ENCODE data around the gene PRSS36. TPM values are rescaled to one million over a fixed set of nuclear protein-coding genes. Genes with fewer than 3 reads are reported as not detected.

PRSS36 gene
- total and polyA plus RNA-seq, 9 of the 15 experiments (the other 6 are each of a cell fraction or from before 2014, with no cell fraction given), result 0.09 to 1.2 (median 0.54) TPM; not detected in 2

DNA sequence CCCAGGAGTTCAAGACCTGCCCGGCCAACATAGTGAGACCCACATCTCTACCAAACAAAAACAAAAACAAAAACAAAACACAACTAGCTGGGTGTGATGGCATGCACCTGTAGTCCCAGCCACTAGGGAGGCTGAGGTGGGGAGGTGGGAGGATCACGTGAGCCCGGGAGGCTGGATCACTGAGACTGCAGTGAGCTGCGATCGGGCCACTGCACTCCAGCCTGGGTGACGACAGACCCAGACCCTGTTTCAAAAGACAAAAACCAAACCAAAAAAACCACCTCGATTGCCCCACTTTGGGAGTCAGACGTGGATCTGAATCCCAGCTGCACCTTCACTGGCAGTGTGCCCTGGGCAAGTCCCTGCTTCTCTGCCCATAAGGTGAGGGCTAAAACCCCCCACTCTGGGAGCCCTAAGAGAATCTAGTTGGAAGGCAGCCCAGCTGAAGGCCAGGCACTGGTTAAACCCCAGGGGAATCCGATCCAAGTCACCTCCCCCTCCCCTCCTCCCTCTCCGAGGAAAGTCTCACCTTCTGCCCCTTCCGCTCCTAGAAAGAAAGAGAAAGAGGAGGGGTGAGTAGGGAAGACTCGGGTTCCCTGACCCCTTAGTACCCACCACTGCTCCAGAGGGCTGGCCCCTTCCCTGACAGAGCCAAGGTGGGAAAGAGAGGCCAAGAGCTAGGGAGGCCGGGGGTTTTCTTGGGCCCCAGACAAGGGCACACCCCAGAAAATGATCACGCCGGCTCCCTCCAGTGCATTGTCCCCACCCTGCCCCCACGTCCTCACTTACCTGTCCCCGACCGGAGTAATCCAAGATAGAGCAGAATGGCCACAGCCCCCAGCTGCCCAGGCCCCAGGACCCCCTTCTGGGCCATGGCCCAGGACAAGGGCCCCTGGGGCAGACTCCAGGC lies 15.0 kb downstream of the PRSS36 start (continued):
- TF ChIP-seq KDM5B (IDR thresholded peaks at IDR 0.05; ENCODE audit: insufficient replicate concordance, low read depth, low read length) (peak; percentile 1), TFE3 (CRISPR knock-in tag; IDR thresholded peaks at IDR 0.05) (peak; percentile 52), TEAD1 (CRISPR knock-in tag; IDR thresholded peaks at IDR 0.05) (no peak), SMARCE1 (IDR thresholded peaks at IDR 0.05) (0 out of 2 replicates have a peak, but pooled peaks have one; percentile 18), NCOA2 (IDR thresholded peaks at IDR 0.05; ENCODE audit: partially characterized antibody in 2 of 2) (no peak), NUFIP1 (IDR thresholded peaks at IDR 0.05; ENCODE audit: partially characterized antibody) (no peak), ZNF780A (CRISPR knock-in tag; IDR thresholded peaks at IDR 0.05) (no peak), ZNF699 (CRISPR knock-in tag; IDR thresholded peaks at IDR 0.05; ENCODE audit: insufficient replicate concordance) (no peak), ZBTB33 (CRISPR knock-in tag; IDR thresholded peaks at IDR 0.05) (no peak), HDAC8 (tag; IDR thresholded peaks at IDR 0.05) (no peak), KLF16 (IDR thresholded peaks at IDR 0.05) (no peak), GABPB1 (CRISPR knock-in tag; IDR thresholded peaks at IDR 0.05) (no peak; the same call in 1 of the 2 replicates), HDGF (IDR thresholded peaks at IDR 0.05) (0 out of 2 replicates have a peak, but pooled peaks have one; percentile 24)
- TF ChIP-seq, protein P1, sequence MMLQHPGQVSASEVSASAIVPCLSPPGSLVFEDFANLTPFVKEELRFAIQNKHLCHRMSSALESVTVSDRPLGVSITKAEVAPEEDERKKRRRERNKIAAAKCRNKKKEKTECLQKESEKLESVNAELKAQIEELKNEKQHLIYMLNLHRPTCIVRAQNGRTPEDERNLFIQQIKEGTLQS (IDR thresholded peaks at IDR 0.05), result peak; percentile 30; the same call in 1 of the 2 replicates
- TF ChIP-seq, protein P1 (CRISPR knock-in tag; conservative IDR thresholded peaks at IDR 0.05), result no peak
- TF ChIP-seq, protein P2, sequence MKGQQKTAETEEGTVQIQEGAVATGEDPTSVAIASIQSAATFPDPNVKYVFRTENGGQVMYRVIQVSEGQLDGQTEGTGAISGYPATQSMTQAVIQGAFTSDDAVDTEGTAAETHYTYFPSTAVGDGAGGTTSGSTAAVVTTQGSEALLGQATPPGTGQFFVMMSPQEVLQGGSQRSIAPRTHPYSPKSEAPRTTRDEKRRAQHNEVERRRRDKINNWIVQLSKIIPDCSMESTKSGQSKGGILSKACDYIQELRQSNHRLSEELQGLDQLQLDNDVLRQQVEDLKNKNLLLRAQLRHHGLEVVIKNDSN (CRISPR knock-in tag; IDR thresholded peaks at IDR 0.05), result peak; percentile 93
- TF ChIP-seq, protein P3, sequence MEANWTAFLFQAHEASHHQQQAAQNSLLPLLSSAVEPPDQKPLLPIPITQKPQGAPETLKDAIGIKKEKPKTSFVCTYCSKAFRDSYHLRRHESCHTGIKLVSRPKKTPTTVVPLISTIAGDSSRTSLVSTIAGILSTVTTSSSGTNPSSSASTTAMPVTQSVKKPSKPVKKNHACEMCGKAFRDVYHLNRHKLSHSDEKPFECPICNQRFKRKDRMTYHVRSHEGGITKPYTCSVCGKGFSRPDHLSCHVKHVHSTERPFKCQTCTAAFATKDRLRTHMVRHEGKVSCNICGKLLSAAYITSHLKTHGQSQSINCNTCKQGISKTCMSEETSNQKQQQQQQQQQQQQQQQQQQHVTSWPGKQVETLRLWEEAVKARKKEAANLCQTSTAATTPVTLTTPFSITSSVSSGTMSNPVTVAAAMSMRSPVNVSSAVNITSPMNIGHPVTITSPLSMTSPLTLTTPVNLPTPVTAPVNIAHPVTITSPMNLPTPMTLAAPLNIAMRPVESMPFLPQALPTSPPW (CRISPR knock-in tag; IDR thresholded peaks at IDR 0.05), result no peak; the same call in 1 of the 2 replicates

All from K562 (cell line).